GM12872 (cell line): ENCODE data around the gene EIF4B.

Experiments used
- CTCF ChIP-seq: IDR thresholded peaks from 3 replicates; pipeline ENCODE4 v1.5.1; 2011; ENCODE audit warnings: low read depth, mild to moderate bottlenecking, low read length, moderate library complexity; ENCODE audit not compliant: insufficient read depth

EIF4B gene

GRCh38 chr12:53068811-53069585, 62.7 kb downstream of the EIF4B start:
- no peak for TF ChIP-seq CTCF

- TF ChIP-seq CTCF, result no peak
Measured at GRCh38 chr12:53069621-53070410, 63.6 kb downstream of the EIF4B start.

GRCh38 chr12:53070877-53071492, 64.7 kb downstream of the EIF4B start:
- no peak for TF ChIP-seq CTCF

GRCh38 chr12:53071591-53072551, 65.6 kb downstream of the EIF4B start:
- no peak for TF ChIP-seq CTCF

- TF ChIP-seq CTCF, result no peak
Measured at GRCh38 chr12:53073881-53074280, 67.6 kb downstream of the EIF4B start.

DNA sequence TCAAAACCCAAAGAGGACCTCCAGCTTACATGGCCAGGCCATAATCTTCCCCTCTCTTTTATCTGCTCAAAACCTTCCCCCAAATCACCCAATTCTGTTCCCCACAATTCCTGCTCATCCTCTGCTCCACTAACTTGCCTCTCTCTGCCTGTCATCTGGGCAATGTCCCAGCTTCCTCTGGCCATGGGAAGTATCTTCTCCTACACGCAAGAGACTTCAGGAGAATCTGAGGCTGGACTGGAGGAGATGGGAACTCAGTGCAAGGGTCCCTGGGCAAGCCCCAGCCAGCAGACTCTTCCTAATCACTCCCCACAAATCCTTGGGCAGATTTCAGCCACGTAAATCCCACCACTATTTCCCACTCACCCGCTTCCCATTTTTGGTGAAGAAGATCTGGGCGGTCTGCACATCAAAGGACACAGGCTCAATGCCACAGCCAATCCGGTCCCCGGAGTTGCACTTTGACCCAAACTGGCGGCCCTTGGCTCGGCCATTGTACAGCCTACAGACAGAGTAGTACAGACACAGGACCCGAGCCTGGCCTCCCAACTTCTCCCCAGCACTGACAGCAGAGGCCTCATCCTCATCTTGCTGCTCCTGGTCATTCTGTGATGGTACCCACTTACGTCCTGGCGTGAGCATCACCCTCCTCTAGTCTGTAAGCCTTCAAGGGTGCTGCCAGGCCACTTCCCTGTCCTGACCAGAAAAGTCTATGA, 68.2 kb downstream of the EIF4B start:
- TF ChIP-seq CTCF, result no peak
